NCI-H2196 treated with DMSO at 0.1 percent for 48 hours (cell line): ENCODE measurements around the gene JPH2.
"Not testable (repeated sequence)": the region's sequence is repeated elsewhere in the genome, so short reads cannot be mapped to it uniquely, and the experiment has no call there.

Source experiments
- DNase-seq: peaks from one replicate; lab custom pipeline; 2025; ENCODE audit not compliant: unreplicated experiment; lab: John Stamatoyannopoulos, UW

Gene JPH2

DNA sequence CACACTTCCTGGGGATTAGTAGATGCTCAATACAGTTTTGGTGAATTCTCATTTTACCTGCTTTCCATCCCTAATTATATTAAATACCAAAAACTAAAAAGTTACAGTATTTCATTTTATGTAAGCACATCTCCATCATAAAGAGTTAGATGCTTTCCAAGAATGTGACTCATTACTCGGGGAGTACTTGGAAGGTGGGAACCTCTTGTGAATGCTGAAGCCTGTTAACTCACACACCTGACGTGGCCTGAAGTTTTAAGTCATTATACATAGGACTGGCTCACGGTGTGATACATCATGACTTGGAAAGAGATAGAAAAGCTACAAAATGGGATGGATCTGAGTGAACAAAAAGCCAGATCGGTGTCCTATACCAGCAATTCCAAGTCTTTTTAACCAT lies 25.8 kb upstream of the JPH2 start:
- no peak for DNase-seq

GRCh38 chr20:44211177-44212039 lies 24.4 kb upstream of the JPH2 start:
- DNase-seq: no peak

DNA sequence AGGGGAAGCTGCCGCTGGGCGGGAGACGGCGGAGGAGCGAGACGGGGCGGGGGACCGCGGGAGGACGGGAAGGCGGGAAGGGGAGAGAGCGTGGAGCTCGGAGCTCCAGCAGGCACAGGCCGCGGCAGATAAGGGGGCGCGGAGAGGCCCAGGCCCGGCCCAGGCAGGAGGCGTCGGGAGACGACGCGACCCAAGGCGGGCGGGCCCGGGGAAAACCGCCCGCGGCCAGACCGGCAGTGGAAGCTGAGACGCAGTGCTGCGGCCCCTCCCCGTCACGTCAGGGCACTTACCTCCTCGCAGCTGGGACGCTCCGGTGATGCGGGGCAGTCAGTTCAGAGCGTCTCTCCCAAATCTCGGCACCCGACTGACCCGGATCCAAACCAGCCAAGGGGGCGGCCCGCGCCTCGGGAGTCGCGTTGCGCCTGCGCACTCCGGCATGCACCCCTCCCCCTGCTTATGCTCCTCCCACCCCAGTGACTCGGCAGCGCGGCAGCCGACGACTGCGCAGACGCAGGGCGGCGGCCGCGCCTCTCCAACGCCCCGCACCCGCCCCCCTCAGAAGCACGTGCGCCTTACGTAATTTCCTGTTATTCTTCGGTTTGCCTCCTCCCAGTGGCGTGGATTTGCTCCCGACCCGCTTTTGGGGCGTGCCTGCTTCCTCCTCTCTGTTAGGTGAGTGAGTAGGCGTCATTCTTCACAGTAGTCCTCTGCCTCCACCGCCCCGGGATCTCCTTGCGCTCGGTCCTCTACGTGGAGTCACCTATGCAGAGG lies 23.6 kb upstream of the JPH2 start, which contains the start of gene OSER1:
OSER1 (minus strand) TSS at position 366 of the 771 bp plus-strand sequence. CDS start 3,814 bp downstream, outside the sequence.
- DNase-seq: peak; percentile 92

GRCh38 chr20:44209686-44210405 lies 22.9 kb upstream of the JPH2 start:
- no peak for DNase-seq

- DNase-seq: no peak
Observed at GRCh38 chr20:44208770-44209169, 21.8 kb upstream of the JPH2 start.

- no peak for DNase-seq
Observed at GRCh38 chr20:44208165-44208564, 21.2 kb upstream of the JPH2 start.

DNA sequence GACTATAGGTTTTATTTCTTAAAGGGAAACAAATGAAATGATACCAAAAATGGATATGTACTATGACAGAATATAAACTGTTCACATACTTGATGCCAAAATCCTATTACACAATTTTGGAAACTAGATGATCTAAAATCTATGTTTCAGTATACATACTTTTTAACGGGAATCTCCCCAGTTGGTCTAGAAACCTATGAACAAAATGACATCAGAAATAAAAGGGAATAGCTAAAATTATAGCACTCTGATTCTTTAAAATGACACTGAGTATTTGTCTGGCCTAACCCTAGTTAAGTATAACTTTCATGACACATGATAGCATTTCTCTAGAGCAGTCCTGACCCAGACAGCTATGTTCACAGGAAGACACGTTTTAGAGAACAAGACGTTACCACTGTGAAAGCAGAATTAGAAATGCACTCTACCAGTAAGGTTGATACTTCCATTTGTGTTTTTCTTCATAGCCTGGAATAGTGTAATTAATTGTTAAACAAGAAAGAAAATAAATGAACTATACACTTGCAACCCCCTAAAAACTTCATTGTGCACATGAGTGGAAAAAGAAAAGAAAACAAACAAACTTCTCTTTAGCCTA lies 20.2 kb upstream of the JPH2 start:
- DNase-seq: no peak

DNA sequence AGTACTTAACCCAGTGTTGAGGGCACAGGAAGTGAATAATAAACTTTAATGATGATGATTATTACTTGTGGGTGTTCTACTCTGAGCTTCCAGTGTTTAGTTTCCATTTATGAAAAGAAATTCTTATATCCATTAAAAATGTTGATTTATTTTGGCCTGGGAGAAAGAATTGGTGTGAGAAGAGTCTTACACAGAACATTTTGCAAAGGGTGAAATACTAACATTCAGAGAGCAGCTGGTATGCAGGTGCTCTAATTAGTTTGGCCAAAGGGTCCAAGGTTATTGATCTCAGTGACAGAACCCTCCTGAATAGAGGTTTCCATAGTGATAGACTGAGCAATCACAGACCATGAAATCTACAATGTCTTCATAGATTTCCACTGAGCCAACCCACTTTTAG lies 19.1 kb upstream of the JPH2 start:
- DNase-seq: no peak

DNA sequence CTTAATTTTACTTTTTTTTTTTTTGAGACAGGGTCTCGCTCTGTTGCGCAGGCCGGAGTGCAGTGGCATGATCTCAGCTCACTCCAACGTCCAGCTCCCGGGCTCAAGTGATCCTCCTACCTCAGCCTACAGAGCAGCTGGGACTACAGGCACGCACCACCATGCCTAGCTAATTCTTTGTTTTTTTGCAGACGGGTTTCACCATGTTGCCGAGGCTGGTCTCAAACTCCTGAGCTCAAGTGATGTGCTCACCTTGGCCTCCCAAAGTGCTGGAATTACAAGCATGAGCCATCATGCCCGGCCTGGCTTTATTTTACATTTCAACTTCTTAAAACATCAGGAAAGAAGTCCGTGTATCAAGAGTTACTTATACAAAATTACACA lies 17.8 kb upstream of the JPH2 start:
- no peak for DNase-seq

DNA sequence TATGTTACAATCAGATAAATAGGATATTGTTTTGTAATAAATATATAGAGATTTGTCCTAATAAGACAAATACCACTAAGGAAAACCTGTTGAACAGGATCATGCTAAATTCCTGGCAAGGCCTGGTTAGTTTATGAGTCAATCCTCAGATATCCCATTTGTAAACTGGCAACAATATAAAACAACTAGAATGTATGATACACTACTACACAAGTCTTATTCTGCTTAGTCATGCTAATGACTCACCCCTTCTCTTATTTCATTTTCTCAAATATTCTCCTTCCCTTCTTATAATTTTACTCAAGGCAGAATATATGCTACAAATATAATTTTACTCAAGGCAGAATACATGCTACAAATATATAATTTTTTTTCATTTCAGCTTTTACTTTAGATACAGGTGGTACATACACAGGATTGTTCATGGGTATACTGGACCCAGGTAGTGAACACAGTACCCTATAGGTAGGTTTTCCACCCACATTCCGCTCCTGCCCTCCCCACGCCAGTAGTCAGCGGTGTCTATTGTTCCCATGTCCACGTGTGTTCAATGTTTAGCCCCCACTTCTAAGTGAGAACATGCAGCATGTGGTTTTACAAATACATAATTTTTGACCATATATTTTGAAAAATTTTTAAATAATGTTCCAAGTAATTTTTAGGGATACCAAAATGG lies 17.3 kb upstream of the JPH2 start:
- peak; percentile 35 for DNase-seq

- DNase-seq: no peak
Observed at GRCh38 chr20:44203161-44203560, 16.2 kb upstream of the JPH2 start.

- no peak for DNase-seq
Observed at GRCh38 chr20:44200983-44201382, 14.0 kb upstream of the JPH2 start.

DNA sequence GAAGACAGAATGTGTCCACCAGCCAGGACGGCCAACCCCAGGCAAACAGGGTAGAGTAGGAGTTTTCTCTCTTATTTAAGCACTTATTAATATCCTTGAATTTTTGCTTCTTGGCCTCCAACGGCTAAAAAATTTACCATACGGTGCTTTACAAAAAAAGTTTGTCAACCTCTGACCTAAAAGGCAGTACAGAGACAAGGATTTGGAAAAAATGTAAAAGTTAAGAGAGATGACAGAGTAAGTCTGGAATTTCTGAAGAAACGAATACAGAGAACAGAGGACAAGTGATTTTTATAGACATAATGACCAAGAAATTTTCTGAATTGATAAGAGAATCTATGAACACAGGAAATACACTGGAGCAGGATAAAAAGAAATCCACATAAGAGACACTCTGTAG lies 13.4 kb upstream of the JPH2 start:
- DNase-seq: no peak

GRCh38 chr20:44199877-44200276 lies 12.9 kb upstream of the JPH2 start:
- DNase-seq: no peak

DNA sequence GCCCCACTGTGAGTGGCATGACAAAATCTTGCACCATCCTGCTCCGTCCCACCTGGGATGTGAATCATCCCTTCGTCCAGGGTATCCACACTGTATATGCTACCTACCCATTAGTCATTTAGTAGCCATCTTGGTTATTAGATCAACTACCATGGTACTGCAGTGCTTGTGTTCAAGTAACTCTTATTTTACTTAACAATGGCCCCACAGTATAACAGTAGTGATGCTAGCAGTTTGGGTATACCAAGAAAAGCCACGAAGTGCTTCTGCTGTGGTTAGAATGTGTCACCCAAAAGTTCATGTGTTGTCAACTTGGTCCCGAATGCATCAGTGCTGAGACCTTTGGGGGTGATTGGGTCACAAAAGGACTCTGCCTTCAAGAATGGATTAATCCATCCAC lies 11.9 kb upstream of the JPH2 start:
- DNase-seq: no peak

- no peak for DNase-seq
Observed at GRCh38 chr20:44196271-44196670, 9.3 kb upstream of the JPH2 start.

DNA sequence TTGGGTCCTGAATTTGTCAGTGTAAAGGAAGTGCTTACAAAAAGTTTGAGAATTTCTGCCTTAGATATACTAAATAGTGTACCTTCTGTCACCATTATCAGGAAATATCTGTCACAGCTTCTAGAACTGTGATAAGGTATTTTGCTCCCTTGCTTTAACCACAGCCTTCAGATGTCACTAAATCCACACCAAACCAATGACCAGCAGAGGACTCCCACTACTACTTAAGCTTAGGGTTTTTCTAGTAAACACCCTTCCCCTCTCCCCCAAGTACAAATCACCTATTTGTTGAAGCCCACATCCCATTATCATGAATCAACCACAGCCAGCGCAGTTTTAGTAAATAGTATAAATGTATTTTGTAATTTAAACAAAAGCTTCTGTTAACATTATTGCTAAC lies 8.6 kb upstream of the JPH2 start:
- DNase-seq: no peak

DNA sequence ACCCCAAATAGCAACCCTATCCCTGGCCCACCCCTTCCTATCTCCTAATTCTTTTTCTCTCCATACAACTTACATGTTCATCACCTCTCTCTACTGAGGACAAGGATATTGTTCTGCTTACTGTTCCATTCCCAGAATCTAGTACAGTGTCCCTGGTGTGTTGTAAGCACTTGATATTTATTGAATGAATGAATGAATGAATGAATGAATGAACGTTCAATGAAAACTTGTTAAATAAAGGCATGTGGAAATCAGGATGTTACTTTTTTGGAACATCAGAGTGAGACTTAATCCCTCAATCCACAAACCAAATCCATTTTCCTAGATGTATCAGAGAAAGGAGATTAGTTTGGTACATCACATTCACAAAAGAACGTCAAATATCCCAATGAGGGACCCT lies 6.8 kb upstream of the JPH2 start:
- no peak for DNase-seq

GRCh38 chr20:44191640-44192039 lies 4.7 kb upstream of the JPH2 start:
- not testable (repeated sequence) for DNase-seq

- peak; percentile 30 for DNase-seq
Observed at GRCh38 chr20:44190197-44190852, 3.3 kb upstream of the JPH2 start.
